Hematopoietic multipotent progenitor cell treated with erythropoietin and hydrocortisone succinate and interleukin-3 and kit ligand, for 8 days (in vitro differentiated cells): ENCODE results near the gene ADPRH.
"Not testable (repeated sequence)": the region's sequence is repeated elsewhere in the genome, so short reads cannot be mapped to it uniquely, and the experiment has no call there.

Source experiments
- DNase-seq: peaks from one replicate; pipeline ENCODE4 v3.0.0-alpha.2; 2015

ADPRH gene

GRCh38 chr3:119579366-119580066 is at the start of gene ADPRH:
ADPRH (plus strand) TSS chr3:119579492; CDS start chr3:119582170, 2,678 bp downstream.
- DNase-seq, result peak; percentile 51

- DNase-seq, result no peak
Measured at GRCh38 chr3:119529883-119530282, 49.4 kb upstream of the ADPRH start.

- DNase-seq, result no peak
Measured at GRCh38 chr3:119530456-119530855, 48.8 kb upstream of the ADPRH start.

- DNase-seq, result no peak
Measured at GRCh38 chr3:119531151-119531550, 48.1 kb upstream of the ADPRH start.

- no peak for DNase-seq
Measured at GRCh38 chr3:119534296-119534695, 45.0 kb upstream of the ADPRH start.

GRCh38 chr3:119536757-119537156 is 42.5 kb upstream of the ADPRH start:
- DNase-seq, result no peak

- no peak for DNase-seq
Measured at GRCh38 chr3:119538772-119539171, 40.5 kb upstream of the ADPRH start.

GRCh38 chr3:119541547-119541946 is 37.7 kb upstream of the ADPRH start:
- no peak for DNase-seq

- DNase-seq, result no peak
Measured at GRCh38 chr3:119542168-119542767, 37.0 kb upstream of the ADPRH start.

GRCh38 chr3:119543147-119543546 is 36.1 kb upstream of the ADPRH start:
- no peak for DNase-seq

GRCh38 chr3:119547227-119547626 is 32.1 kb upstream of the ADPRH start:
- DNase-seq, result no peak

- DNase-seq, result no peak
Measured at GRCh38 chr3:119548341-119548740, 31.0 kb upstream of the ADPRH start.

GRCh38 chr3:119550192-119550910 is 28.9 kb upstream of the ADPRH start:
- no peak for DNase-seq

- no peak for DNase-seq
Measured at GRCh38 chr3:119551598-119551997, 27.7 kb upstream of the ADPRH start.

- not testable (repeated sequence) for DNase-seq
Measured at GRCh38 chr3:119552928-119553327, 26.4 kb upstream of the ADPRH start.

- no peak for DNase-seq
Measured at GRCh38 chr3:119553823-119554415, 25.4 kb upstream of the ADPRH start.

GRCh38 chr3:119555309-119555735 is 24.0 kb upstream of the ADPRH start:
- no peak for DNase-seq

- DNase-seq, result no peak
Measured at GRCh38 chr3:119555929-119556328, 23.4 kb upstream of the ADPRH start.

- no peak for DNase-seq
Measured at GRCh38 chr3:119557192-119557876, 22.0 kb upstream of the ADPRH start.

- peak; percentile 89 for DNase-seq
Measured at GRCh38 chr3:119557877-119558269, 21.4 kb upstream of the ADPRH start.

- DNase-seq, result no peak
Measured at GRCh38 chr3:119558626-119559317, 20.5 kb upstream of the ADPRH start.

GRCh38 chr3:119559441-119559963 is 19.8 kb upstream of the ADPRH start, which contains the start of gene CD80:
CD80 (minus strand) TSS chr3:119559614; CDS start chr3:119557728, 1,886 bp downstream.
- peak; percentile 81 for DNase-seq
